Right renal pelvis (tissue), 4 donors: ENCODE results near the gene CCNA1. TPM values are rescaled to one million over a fixed set of nuclear protein-coding genes. Genes with fewer than 3 reads are reported as not detected.

ENCODE experiments used
- DNase-seq, 4 donors: peaks; one replicate each; pipeline ENCODE4 v3.0.0-alpha.2; 2013; ENCODE audit warnings: low read depth in 4 of 4, low spot score in 3 of 4, missing footprints in 1 of 4
- polyA plus RNA-seq, 4 donors: library from polyadenylated mRNA; unstranded; fragments of 120-200 nt; gene quantifications; one replicate each; pipeline ENCODE4 v1.2.1, GENCODE V29; 2013; ENCODE audit not compliant: insufficient read length in 4 of 4

The CCNA1 gene
- 1 to 10 TPM in 1 of 4 donors, under 1 TPM in 3; 0.71 to 1.1 (median 0.85) TPM for polyA plus RNA-seq

- DNase-seq, result peak in 1 of 4 donors; percentile 18
Observed at GRCh38 chr13:36432106-36432544, at the start of gene CCNA1. Gene CCNA1, plus strand, starts transcription at chr13:36432495. Its CDS starts 562 bp downstream, at chr13:36433057.

- DNase-seq, result no peak
Observed at GRCh38 chr13:36385489-36385888, 46.8 kb upstream of the CCNA1 start.

DNA sequence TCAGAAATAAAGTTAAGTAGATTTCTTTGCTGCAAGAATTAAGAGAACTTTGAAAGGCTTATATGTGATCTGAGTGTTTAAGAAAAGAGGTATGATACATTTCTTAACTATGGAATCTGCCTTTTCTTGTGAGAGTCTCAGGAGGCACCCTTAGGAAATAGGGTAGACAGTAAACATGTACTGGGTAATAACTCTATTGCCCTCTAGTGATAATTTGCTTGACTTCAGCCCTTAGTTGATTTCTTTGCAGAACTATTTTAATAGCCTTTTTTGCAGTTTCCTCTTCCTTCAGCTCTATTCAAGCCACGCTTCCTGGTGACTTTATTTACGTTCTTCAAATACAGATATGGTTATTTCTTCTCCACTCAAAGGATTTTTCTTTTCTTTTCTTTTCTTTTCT lies 37.0 kb upstream of the CCNA1 start:
- DNase-seq, result no peak

DNA sequence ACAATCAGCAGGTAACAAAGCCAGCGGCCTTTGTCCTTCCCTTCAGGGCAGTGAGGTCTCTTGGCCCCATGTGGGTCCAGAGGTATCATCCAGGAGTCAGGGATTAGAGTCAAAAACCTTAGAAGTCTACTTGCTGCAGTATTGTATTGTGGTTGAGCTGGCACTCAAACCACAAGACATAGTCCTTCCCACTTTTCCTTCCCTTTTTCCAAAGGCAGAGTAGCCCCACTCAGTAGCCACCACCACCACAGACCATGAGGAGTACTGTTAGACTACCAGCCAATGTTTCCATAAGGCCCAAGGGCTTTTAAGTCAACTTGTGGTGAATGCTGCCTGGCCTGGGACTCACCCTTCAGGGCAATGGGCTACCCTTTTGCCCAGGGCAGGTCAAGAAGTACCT lies 27.1 kb upstream of the CCNA1 start:
- DNase-seq, result no peak

- DNase-seq, result no peak
Observed at GRCh38 chr13:36412736-36413135, 19.6 kb upstream of the CCNA1 start.

DNA sequence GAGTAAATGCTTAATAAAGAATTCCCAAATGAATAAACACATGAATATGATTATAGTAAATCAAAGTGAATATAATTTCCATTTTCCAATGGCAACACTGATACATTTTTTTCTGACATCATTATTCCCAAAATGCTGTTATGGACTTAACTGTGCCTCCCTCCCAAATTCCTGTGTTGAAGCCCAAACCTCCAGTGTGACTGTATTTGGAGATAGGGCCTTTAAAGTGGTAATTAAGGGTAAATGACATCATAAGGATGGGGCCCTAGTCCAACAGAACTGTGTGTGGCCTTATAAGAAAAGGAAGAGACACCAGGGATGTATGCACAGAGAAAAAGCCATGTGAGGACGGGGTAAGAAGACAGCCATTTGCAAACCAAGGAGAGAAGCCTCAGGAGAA lies 19.1 kb upstream of the CCNA1 start:
- DNase-seq, result no peak

DNA sequence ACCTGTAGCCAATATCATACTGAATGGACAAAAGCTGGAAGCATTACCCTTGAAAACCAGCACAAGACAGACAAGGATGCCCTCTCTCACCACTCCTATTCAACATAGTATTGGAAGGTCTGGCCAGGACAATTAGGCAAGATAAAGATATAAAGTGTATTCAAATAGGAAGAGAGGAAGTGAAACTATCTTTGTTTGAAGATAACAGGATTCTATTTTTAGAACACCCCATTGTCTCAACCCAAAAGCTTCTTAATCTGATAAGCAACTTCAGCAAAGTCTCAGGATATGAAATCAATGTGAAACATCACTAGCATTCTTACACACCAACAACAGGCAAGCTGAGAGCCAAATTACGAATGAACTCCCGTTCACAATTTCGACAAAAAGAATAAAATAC lies 17.8 kb upstream of the CCNA1 start:
- DNase-seq, result no peak

DNA sequence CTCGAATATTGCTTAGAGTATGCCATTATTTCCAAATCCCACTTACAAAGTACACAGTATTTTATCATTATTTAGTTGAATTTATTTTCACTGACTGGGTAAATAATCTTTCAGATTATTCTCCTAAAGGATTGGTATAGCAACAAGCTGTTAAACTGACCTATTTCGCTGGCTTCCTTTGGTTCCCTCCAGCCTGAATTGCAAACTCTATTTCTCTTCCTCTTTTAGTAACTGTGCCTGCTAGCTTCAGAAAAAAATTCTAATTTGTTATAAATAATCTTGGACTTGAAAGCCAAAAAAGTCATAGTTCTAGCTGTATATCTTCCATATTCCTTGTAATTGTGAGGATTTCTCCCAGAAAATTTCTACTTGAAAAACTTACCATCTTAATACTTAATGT lies 15.0 kb upstream of the CCNA1 start:
- no peak for DNase-seq

DNA sequence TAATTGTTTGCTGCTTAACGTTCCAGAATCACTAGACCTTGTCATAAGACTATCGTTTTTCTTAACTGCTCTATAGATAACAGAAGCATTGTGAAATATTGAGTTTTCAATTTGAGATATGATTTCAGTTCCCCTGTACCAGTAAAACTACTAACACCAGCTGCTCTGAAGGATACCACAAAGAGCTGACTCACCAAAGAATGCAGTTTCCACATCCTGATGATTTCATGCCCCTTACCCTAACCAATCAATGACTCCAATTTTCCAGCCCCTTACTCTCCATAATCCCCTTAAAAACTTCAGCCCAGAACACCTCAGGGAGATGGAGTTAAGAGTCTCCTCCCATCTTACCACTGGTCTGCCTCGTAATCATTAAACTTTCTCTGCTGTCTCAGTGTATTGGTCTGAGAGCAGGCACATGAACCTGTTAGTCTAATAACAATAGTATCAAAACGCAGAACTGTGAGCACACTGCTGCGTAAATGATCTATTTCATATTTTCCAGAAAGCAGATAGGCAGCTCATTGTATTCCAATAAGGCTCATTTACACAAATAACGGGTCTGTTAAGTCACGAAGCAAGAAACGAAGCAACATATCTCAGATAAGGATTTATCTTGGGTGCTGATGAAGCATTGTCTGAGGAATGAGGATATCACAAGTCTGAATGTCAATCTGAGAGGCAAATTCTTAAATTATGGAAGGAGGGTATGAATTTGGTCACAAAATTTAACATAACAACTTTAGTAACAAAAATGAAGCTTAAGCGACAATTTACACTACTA lies 14.1 kb upstream of the CCNA1 start:
- DNase-seq, result no peak

- DNase-seq, result peak in 3 of 4 donors; percentile 47 to 63 (median 50)
Observed at GRCh38 chr13:36420437-36420891, 11.8 kb upstream of the CCNA1 start.

- DNase-seq, result no peak
Observed at GRCh38 chr13:36421447-36421846, 10.8 kb upstream of the CCNA1 start.

- DNase-seq, result no peak
Observed at GRCh38 chr13:36428086-36428485, 4.2 kb upstream of the CCNA1 start.

DNA sequence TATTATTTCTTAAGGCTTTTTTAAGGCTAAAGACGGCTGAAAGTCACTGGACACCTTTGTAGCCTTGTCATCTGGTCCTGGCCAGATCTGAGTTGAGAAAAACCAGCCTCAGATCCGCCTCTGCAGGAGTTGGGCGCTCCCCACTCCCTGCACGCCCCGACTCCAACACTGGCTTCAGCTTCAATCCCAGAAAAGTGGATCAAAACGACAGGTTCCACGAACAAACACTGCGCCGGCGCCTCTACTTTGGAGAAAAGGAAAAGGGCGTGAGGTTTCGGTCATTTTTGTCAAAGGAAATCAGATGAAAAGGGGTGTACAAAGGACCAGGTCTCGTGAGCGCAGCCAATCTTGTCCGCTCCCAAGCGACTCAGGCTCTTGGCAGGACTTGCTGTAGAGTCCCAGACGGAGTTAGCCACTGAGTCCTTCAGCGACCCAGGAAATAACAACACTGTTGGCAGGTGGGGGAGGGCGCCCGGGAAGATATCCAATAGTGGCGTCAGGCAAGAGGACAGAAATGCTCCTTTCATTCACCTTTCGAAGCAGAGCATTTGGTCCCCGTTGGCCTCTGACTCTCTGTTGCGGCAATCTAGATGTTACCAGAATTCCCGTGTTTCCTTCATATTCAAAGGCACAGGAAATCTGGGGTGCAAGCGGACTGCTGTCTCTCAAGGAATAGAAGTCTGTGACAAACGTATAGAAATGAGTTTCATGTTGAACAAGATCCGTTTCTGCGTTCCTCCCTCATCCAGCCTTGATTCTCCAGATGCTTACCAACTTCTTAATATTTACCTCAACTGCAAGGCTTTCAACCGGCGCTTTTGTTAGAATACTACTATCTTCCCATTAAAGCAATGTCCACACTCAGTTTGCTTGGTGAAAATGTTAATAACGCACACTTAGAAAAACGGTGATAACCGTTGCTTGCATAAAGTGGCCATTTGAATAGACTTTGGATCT lies 1.8 kb upstream of the CCNA1 start:
- peak in 1 of 4 donors; percentile 10 for DNase-seq

GRCh38 chr13:36431204-36432105 lies 840 bp upstream of the CCNA1 start:
- peak in 1 of 4 donors; percentile 7 for DNase-seq

DNA sequence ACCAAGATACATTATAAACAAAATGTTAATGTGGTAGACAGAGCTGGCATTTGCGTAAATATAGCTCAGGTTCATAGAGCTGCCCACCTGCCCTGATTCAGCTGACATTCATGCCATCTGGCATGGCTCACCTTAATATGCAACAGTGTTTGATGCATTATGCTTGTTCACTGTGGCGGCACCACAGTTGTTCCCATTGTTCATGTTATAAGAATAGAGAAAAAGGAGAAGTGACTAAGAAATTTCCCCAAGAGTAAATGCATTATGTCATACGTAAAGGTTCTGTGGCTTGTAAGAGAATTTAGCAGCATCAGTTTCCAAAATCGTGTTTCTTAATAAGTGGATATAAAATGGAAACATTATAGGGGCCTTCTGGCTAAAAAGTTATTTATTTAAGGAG lies 4.5 kb downstream of the CCNA1 start:
- DNase-seq, result no peak

DNA sequence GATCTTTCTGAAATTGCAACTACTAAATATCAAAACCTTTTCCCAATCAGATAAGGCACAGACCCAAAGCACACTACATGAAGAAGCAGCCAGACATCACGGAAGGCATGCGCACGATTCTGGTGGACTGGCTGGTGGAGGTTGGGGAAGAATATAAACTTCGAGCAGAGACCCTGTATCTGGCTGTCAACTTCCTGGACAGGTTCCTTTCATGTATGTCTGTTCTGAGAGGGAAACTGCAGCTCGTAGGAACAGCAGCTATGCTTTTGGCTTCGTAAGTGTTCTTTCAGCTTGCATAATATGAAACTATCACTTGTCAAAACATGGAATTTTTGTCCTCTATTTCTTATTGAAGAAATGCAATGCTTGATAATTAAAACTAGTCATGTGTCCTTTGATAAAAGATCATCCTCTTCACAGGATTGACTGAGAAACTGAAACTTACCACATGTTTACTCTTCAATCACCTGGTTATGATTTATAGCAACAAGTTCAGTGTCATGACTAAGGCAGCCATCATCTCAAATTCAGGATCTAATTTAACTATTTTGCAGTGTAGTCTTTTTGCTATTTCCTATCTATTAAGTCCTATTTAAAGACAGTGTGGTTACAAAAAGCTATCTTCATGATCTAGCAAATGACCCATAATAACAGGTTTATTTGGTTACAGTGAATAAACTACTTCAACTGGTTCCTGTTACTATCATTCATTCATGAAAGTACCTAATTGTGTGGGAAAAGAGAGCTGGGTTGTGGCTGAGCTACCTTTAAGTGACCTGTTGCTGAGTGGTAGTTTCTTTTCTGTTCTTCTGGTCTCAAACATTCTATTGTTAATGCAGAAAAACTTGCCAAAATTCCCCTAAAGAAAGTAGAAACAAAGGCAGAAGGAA lies 6.5 kb downstream of the CCNA1 start:
- no peak for DNase-seq

- no peak for DNase-seq
Observed at GRCh38 chr13:36445278-36445677, 13.0 kb downstream of the CCNA1 start.

DNA sequence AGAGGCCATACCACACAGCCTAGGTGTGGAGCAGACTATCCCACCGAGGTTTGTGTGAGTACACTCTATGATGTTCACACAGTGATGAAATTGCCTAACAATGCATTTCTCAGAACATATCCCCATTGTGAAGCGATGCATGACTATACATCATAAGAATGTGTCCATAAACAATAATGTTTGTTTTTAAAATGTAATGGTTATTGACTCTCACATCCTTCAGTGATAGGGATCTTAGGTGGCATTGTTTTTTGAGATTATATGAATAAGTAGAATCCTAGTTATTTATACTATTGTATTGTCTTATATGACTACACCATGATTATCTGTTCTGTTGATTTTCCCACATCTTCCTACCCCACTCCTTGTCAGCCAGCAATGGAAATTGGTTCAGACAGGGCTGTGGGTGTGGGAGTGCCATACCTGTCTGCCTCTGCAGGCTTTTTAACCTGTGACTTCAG lies 13.6 kb downstream of the CCNA1 start:
- no peak for DNase-seq

- no peak for DNase-seq
Observed at GRCh38 chr13:36447501-36447900, 15.2 kb downstream of the CCNA1 start.
